ENCODE measurements around the gene KCNE3.

GRCh38 chr11:74460065-74460464 lies 7.3 kb downstream of the KCNE3 start:
- TF ChIP-seq POLR2A (IDR thresholded peaks at IDR 0.05; ENCODE audit: extremely low read depth, insufficient read length) (no peak), CTCF (IDR thresholded peaks at IDR 0.05; ENCODE audit: low read depth, low read length) (no peak), MAX (IDR thresholded peaks at IDR 0.05; ENCODE audit: low read depth, low read length) (no peak), MYC (IDR thresholded peaks at IDR 0.05; ENCODE audit: low read depth, low read length) (no peak)

Data from NB4 (cell line).